HuH-7.5 (cell line): ENCODE data around the gene TOMM5.
"Not testable (repeated sequence)": the region's sequence is repeated elsewhere in the genome, so short reads cannot be mapped to it uniquely, and the experiment has no call there.

Experiments used
- DNase-seq: peaks from one replicate; pipeline ENCODE4 v3.0.0; 2011; ENCODE audit warnings: low spot score

Gene TOMM5

DNA sequence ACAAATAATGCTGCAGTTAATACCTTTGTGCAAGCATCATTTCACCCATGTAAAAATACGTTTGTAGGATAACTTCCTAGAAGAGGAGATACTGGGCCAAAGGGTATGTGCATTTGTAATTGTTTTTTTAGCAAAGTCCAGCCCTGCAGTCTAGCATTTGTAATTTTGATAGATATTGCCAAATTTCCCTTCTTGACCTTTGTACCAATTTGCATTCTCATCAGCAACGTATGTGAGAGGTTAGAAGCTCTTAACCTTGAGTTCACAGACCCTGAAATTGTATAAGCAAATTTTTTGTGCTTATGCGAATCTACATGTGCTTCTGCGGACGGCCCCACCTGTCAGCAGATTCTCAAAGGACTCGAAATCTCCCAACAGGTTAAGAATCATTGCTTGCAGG lies 18.6 kb upstream of the TOMM5 start:
- no peak for DNase-seq

DNA sequence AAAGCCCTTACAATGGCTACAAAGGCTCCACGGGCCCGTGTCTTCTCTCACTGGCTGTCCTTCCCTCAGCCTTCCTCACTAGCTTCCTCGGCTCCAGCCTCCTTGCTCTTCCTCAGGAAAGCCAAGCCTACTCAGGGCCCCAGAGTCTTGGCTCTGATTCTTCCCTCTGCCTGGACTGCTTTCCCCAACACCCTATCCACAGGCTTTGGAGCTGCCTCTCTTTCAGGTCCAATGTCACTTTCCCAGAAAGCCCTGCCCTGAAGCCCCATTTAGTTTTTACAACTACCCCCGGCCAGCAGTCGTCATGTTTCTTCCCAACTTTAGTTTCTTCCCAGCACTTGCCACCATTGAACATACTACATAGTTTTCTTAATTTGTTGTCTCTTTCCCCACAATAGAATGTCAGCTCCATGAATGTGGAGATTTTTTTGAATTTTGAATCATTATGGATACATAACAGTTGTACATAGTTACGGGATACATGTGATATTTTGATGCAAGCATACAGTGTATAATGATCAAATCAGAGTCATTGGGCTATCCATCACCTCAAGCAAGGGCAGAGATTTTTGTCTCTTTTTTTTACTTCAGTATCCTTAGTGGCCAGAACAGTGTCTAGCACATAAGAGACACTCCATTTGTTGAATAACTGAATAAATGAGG lies 17.5 kb upstream of the TOMM5 start:
- DNase-seq: no peak

DNA sequence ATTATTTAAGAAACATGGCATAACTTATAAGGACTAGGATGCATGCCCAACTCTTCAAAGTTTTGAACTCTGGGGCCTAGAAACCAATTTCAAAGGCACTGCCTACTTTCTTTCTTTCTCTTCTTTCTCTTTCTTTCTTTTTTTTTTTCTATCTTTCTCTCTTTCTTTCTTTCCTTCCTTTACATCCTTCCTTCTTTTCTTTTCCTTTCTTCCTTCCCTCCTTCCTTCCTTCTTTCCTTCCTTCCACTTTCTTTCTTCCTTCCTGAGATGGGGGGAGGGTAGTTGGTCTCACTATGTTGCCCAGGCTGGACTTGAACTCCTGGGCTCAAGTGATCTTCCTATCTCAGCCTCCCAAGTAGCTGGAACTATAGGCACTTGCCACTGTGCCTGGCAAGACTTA lies 15.9 kb upstream of the TOMM5 start:
- no peak for DNase-seq

DNA sequence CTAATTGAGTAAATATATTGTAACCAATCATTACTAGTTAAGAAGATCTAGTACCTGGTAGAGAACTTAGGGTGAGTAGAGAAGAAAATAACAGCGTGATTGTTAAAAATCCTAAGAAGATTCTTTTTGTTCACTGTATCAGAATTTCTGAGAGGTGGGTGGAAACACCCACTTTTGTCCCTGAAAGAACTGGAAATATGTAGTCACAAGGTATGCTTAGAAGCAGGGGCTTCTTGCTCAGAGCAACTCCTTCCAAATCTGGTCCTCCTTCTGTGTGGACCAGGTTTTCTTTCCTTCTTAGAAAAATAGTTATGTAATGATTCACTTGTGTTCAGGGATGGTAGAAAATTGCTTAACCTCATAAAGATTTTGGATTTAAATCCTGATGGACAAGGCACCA lies 11.9 kb upstream of the TOMM5 start:
- DNase-seq: no peak

DNA sequence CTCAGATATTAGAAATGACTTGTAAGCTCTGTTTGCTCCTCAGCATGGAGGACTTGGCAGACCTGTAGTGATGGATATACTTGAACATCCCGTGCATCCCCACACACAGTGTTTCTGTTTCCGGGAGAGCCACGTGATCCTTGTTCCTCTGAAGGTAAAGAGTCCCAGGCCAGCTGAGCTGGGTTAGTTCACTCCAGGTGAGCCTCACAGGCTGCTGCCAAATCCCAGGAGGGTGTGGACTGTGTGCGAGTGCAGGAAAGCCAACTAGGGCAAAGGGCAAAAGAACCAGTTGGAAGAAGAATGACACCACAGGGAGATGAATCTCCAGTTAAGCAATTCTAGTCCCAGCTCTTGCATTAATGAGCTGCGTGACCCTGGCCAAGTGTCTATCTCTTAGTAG lies 10.4 kb upstream of the TOMM5 start:
- DNase-seq: peak; percentile 32

DNA sequence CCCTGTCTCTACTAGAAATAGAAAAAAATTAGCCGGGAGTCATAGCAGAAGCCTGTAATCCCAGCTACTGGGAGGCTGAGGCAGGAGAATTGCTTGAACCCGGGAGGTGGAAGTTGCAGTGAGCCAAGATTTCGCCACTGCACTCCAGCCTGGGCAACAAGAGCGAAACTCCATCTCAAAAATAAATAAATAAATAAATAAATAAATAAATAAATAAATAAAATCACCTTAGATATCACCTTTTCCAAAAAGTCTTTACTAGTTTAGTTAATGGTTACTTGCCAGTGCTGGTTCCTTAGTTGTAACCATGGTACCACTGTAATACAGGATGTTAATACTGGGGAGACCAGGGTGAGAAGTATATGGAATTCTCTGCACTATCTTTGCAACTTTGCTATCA lies 9.7 kb upstream of the TOMM5 start:
- not testable (repeated sequence) for DNase-seq

DNA sequence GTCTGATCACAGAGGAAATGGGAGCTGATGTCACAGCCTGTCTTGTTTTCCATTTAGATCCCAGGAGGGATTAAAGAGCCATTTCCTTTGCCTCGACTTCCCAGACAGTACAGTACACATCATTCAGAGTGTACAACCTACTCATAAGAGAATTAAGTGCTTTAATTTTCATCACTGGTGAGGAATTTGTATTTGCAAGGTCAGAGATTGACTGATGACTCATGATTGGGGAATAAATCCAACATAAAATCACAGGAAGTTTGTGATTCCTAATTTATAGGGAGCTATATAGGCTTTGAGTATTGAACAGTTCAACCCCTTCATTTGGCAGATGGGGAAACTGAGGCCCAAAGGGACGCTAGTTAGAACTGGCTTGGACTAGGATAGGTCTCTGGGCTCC lies 4.1 kb upstream of the TOMM5 start:
- no peak for DNase-seq

DNA sequence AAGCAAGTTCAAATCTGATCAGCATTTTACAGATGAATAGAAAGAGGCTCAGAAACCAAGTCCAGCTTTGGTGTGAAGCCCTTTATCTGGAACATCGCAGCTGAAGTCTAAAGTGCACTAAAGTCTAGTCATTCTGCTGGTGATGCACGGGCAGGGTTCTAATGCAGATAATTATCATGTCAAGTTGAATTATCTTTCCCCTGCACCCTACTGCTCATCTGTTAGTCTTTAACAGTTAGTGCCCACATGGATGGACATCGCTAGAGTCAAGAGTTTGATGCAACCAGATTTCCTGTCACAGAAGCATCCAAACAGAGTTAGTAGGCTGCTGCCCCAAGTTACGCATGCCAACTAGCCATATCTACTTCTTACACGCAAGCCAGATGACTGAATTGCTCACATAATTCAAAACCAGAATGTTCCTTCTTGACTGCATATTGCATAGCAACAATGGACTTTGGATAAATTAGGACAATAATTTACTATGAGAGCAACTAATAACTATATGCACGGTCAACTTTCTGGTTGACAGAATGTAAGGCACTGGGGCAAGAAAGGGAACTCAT lies 1.6 kb upstream of the TOMM5 start:
- DNase-seq: no peak

DNA sequence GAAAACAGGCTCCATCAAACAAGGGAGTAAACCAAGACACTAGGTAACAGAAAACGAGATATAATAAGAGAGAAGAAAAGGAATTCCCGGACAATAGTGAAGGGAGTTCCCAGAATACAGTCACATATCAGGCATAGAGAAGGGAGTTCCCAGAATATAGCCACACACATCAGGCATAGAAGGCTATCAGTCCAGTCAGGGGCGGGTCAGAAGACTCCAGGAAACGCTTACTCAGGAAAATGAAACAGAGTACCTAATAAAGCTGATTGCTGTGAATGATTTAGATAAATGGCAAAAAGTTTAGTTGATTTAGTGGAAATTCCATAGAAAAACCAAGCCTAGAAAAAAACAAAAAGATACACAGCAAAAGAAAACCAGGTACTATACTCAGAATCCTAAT lies 4.9 kb downstream of the TOMM5 start:
- DNase-seq: no peak

DNA sequence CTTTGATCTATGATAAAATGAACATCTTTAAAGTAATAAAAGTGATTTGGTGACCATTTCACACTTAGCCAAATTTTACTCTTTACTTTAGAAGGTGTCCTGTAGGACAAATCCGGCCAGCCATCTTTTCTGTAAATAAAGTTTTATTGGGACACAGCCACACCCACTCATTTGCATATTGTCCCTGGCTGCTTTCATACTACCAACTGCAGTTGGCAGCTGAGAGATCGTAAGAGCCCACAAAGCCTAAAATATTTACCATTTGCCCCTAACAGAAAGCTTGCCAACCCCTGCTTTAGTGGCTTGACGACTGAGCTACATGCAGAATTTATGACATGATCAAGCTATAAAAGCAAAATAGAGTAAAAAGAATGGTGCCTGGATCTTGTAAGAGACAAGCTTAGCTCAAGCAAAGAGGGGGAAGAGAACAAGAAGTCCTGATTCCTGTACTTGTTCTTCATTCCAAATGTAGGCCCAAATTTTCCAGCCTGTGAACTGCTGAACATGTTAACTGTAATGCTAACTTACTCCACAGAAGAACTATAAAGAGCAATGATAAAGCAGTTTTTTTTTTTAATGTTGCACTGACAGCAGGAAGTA lies 8.8 kb downstream of the TOMM5 start:
- DNase-seq: no peak

DNA sequence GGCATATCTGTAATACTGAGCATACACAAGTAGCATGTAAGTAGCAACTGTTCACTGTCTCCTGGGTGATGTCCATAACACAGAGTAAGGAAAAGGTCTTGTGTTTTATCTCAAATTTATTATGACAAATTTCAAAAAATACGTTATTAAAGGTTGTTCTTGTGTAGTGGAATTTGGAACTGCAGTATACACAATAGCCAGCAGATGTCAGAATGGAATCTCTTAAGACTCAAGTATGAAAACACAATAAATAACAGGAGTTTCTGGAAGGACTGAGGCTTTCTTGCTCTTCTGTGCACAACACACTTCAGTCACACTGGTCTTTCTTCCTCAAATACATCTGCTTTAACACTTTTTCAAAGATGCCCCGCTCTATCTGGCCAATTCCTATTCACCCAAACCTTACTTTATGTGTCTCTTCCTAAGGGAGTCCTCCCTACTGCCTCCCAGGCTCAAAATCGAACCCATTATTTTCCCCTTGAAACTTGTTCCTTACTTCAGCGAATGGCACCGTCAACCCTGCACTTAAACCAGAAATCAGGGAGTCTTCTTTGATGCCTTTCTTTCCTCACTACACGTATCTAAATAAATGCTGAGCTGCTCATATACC lies 9.7 kb downstream of the TOMM5 start:
- DNase-seq: no peak

DNA sequence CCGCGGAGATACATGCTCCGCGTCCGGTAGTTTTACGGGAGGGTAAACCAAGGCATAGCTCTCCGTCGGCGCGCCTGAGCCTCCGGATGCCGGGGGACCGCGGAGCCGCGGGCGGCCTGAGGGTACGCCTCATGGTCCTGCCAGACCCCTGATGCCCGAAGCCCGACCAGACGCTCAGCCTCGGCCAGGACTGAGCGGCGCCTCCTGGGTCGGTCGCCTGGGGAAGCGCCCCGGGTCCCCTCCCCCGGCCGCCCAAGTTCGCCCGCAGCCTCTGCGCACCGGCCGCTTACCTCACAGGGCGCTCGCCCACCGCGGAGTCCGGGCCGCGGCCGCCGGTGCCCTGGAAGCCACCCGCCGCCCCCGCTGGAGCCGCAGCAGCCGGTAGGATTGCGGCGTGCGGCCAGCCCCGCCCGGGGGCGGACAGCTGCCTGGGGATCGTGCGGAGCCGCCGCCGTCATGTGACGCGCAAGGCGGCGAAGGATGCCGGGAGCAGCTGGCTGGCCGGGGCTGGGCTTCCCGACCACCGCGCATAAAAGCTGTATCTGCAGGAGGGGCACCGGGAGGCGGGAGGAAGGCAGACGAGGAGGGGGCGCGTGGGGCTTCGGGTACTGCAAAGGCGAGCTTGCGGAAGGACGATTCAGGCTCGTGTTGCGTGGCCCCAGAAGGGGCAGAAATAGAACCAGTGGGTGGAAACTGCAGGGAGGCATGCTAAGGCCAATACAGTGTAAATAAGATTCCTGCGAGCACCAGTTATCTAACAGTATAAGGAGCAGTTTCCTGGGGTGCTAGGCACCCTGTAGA lies 16.3 kb downstream of the TOMM5 start, which contains the start of gene FBXO10:
Gene FBXO10 (minus strand): TSS at position 460 of the 801 bp plus-strand sequence. CDS start 34,612 bp downstream, outside the sequence.
- DNase-seq: peak; percentile 77

DNA sequence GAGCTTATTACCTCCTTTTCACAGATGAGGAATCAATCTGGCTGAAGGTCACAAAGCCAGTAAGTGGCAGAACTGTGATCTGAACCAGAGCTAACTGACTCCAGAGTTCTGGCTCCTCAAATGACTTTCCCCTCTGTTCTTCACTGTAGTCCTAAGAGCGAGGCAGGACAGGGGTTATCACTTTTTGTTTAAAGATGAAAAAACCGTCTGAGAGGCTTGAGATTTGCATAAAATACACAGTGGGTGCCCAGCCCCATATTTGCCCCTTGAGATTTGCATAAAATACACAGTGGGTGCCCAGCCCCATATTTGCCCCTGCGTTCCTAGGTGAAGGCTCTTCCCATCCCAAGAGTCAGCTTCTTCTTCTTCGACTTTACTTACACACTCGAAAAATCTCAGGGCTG lies 16.9 kb downstream of the TOMM5 start:
- DNase-seq: peak; percentile 25

DNA sequence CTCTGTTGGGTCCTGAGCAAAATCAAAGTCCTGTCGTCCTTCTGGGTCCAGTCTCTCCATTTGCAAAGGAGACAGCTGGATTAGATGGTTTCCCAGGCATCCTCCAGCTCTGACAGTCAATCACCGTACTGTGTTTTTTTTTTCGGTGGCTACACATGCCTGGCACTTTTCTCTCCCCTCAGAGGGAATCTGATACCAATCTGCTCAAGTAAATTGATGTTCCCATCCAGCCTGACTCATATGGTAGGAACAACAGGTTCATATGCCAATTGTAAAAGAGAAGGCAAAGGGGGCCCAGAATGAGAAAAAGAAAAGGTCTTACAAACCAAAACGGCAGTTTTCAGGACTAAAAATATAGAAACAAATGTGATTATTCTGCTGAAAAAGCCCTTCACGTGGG lies 17.4 kb downstream of the TOMM5 start:
- DNase-seq: no peak

DNA sequence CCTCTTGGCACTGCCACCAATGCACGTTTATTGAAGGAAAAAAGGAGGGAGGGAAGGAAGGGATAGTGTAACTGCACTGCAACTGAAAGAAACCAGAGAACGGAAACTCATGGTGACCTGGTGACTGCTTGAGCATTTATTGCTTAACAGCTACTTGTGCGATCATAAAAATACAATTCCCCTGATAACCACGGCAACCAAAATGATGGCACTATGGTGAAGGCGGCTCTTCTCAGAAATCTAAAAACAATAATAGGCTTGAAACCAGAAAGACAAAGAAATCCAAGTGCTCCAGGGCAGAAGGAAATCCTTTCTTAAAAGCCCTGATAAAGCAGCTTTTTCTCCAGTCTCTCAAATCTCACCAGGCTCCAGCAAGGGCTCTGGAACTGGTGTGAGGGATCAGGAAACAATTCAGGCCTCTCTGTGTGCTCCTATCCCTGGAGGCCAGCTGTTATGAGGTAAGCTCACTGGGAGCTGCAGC lies 18.1 kb downstream of the TOMM5 start:
- no peak for DNase-seq

DNA sequence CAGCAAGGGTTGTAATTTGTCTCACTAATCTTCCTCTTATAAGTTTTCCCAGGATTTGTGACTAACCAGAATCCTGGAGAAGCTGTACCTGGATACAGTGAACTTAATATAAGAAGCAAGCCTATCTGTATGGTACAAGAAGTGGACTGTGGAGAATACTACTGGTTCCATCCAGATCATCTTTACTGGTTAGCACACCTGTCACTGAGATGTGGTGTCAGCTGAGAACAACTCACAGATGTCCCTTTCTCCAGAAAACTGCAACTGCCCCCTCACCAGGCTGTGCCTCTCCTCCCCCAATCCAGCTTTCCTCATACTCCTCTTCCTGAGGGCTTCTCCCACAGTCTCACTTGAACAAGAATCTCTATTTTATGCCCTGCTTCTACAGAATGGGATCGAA lies 21.1 kb downstream of the TOMM5 start:
- no peak for DNase-seq

DNA sequence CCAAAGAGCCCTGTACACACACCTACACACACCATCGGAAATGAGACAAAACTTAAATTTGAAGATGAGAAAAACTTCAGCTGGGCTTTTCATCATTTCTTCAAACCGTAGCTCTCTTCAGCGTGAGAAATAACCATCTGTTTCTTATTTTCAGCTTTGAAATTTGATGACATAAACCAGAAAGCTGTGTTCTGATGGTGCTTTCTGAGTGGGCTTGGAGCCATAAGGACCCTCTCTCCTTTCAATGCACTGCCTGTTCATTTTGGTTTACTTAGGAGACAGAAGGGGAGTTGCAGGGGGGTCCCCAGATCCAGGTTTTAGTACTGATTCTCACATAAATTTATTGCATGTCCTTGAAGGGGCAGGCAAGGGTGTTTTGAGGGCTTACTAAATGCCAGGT lies 25.7 kb downstream of the TOMM5 start:
- DNase-seq: no peak

DNA sequence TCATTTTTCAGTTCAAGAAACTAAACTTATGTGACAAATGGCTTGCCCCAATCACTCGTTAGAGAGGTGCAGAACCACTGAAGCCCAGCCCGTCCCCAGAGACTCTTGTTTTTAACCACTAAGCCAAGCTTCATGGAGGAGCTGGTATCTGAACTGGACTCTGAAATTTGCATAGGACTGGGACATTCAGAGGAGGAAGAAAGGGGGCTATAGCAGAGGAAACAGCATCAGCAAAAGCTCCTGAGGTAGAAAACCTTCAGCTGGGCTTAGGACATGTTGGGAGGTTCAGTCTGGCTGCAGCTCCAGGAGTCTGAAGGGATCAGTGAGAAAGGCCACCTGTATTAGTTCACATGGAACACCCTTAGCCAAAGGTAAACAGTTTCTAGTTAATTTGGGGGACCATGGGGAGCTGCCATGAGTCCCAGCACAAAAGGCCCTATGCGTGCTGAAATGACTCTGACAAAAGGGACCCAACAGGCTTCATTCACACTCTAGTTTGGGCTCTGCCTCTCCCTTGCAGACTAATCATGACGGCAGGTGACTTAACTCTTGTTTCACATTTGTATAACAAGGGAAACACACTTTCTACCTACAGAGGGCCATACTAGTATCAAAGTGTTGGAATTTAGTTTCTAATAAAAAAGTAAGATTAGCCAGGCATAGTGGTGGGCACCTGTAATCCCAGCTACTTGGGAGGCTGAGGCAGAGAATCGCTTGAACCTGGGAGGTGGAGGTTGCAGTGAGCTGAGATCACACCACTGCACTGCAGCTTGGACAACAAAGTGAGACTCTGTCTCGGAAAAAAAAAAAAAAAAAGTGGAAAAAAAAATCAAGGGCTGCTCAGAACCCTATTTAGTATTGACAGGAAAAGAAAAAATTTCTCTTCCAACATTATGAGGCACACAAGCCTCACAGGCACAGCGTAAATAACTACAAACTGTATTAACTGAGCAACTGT lies 26.5 kb downstream of the TOMM5 start:
- DNase-seq: no peak

DNA sequence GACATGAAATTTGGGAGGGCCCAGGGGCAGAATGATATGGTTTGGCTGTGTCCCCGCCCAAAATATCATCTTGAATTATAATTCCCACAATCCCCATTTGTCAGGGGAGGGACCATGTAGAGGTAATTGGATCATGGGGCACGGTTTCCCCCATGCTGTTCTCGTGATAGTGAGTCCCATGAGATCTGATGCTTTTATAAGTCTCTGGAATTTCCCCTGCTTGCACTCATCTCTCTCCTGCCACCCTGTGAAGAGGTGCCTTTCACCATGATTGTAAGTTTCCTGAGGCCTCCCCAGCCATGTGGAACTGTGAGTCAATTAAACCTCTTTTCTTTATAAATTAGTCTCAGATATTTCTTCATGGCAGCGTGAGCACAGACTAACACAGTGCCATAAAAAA lies 27.5 kb downstream of the TOMM5 start:
- no peak for DNase-seq

DNA sequence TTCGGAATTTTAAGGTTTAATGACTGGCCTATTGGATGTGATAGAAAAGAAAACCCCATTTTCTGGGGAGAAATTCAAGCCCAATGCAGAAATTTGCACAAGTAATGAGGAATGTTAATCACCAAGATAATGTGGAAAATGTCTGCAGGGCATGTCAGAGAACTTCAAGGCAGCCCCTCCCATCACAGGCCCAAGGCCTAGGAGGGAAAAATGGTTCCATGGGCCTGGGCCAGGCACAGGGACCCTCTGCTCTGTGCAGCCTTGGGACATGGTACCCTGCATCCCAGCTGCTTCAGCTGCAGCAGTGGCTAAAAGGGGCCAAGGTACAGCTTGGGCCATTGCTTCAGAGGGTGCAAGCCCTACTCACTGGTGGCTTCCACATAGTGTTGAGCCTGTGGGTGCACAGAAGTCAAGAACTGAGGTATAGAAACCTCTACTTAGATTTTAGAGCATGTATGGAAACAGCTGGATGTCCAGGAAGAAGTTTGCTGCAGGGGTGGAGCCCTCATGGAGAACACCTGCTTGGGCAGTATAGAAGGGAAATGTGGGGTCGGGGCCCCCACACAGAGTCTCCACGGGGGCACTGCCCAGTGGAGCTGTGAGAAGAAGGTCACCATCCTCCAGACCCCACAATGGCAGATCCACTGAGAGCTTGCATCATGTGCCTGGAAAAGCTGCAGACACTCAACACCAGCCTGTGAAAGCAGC lies 28.4 kb downstream of the TOMM5 start:
- no peak for DNase-seq

DNA sequence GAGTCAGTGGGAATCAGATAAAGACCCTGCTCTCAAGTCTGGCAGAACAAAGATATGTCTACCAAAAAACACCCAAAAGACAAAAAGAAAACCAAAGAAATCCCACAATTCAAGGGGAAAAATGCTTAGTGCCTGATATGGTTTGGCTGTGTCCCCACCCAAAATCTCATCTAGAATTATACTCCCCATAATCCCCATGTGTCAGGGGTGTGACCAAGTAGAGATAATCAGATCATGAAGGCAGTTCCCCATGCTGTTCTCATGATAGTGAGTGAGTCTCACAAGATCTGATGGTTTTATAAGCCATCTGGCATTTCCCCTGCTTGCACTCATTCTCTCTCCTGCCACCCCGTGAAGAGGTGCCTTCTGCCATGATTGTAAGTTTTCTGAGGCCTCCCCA lies 29.6 kb downstream of the TOMM5 start:
- no peak for DNase-seq
